K562 (cell line): ENCODE data around the gene GLUL. TPM values are rescaled to one million over a fixed set of nuclear protein-coding genes. Genes with fewer than 3 reads are reported as not detected.

Source experiments
- BACH1 ChIP-seq: fragments of 200-800 bp; sonication (Bioruptor generic); IDR thresholded peaks from 2 replicates; pipeline ENCODE4 v1.6.1; 2016; ENCODE audit warnings: missing genetic modification characterization, missing compliant biosample characterization
- CBFA2T2 ChIP-seq: fragments of 450-650 bp; conservative IDR thresholded peaks from 2 replicates; pipeline ENCODE4 v1.6.1; 2017; ENCODE audit warnings: mild to moderate bottlenecking
- CCAR2 ChIP-seq: fragments of 200-400 bp; formaldehyde crosslinking; IDR thresholded peaks from 2 replicates; pipeline ENCODE4 v1.6.1; 2017; ENCODE audit warnings: mild to moderate bottlenecking, low read depth, low read length
- DNMT1 ChIP-seq: fragments of 450-650 bp; IDR thresholded peaks from 2 replicates; pipeline ENCODE4 v1.6.1; 2016; ENCODE audit warnings: antibody characterized with exemption, mild to moderate bottlenecking
- EGR1 ChIP-seq: fragments of 450-650 bp; conservative IDR thresholded peaks from 2 replicates; pipeline ENCODE4 v1.6.1; 2017; ENCODE audit warnings: mild to moderate bottlenecking
- EP300 ChIP-seq: IDR thresholded peaks from 2 replicates; pipeline ENCODE4 v1.6.1; 2012; ENCODE audit warnings: low read length, improper control_type of control experiment
- ESRRB ChIP-seq: fragments of 250-450 bp; sonication (Bioruptor Pico); IDR thresholded peaks from 2 replicates; pipeline ENCODE4 v1.5.0; 2020; ENCODE audit warnings: mild to moderate bottlenecking, moderate library complexity, borderline replicate concordance
- FOXM1 ChIP-seq, 2 experiments: fragments of 450-650 bp in 1 of 2; sonication (generic) in 1 of 2; formaldehyde crosslinking in 1 of 2; IDR thresholded peaks; 2 replicates each; pipeline versions ENCODE4 v1.6.1 to v1.9.0; 2017 to 2022; ENCODE audit warnings: low read depth in 2 of 2, mild to moderate bottlenecking in 2 of 2, missing genetic modification reagents in 1 of 2, moderate library complexity in 1 of 2
- HDGF ChIP-seq: fragments of 450-650 bp; IDR thresholded peaks from 2 replicates; pipeline ENCODE4 v1.6.1; 2016
- HMG20B ChIP-seq: fragments of 250-450 bp; sonication (Bioruptor Pico); IDR thresholded peaks from 2 replicates; pipeline ENCODE4 v1.5.0; 2021; ENCODE audit warnings: mild to moderate bottlenecking
- IFI16 ChIP-seq: fragments of 250-450 bp; sonication (Bioruptor Pico); IDR thresholded peaks from 2 replicates; pipeline ENCODE4 v2.1.2; 2022; ENCODE audit warnings: mild to moderate bottlenecking, inconsistent platforms
- MCM3 ChIP-seq: fragments of 450-650 bp; IDR thresholded peaks from 2 replicates; pipeline ENCODE4 v1.6.1; 2016
- MIER1 ChIP-seq: fragments of 450-650 bp; IDR thresholded peaks from 2 replicates; pipeline ENCODE4 v1.6.1; 2016; ENCODE audit warnings: antibody characterized with exemption, mild to moderate bottlenecking, low read depth
- MITF ChIP-seq: IDR thresholded peaks from 2 replicates; pipeline ENCODE4 v1.6.1; 2014; ENCODE audit warnings: antibody characterized with exemption
- PPARD ChIP-seq: fragments of 250-450 bp; sonication (Bioruptor Pico); IDR thresholded peaks from 2 replicates; pipeline ENCODE4 v1.8.0; 2022; ENCODE audit warnings: inconsistent platforms, mild to moderate bottlenecking, moderate library complexity
- PREB ChIP-seq: sonication (generic); formaldehyde crosslinking; IDR thresholded peaks from 2 replicates; pipeline ENCODE4 v1.8.1; 2023; ENCODE audit warnings: mild to moderate bottlenecking, missing genetic modification reagents
- SP2 ChIP-seq: IDR thresholded peaks from 2 replicates; pipeline ENCODE4 v1.6.1; 2011; ENCODE audit warnings: mild to moderate bottlenecking, low read depth, low read length, moderate library complexity; ENCODE audit not compliant: poor library complexity, severe bottlenecking; ENCODE audit errors: extremely low read depth
- TRIM24 ChIP-seq, 2 experiments: fragments of 450-650 bp; IDR thresholded peaks; 2 replicates each; pipeline ENCODE4 v1.6.1; 2016
- ZEB2 ChIP-seq: fragments of 450-650 bp; IDR thresholded peaks from 2 replicates; pipeline ENCODE4 v1.6.1; 2016
- ZKSCAN3 ChIP-seq: fragments of 250-450 bp; sonication (Bioruptor Pico); IDR thresholded peaks from 2 replicates; pipeline ENCODE4 v1.4.0; 2020
- ZNF311 ChIP-seq: fragments of 250-450 bp; sonication (Bioruptor Pico); IDR thresholded peaks from 2 replicates; pipeline ENCODE4 v1.4.0; 2020; ENCODE audit warnings: mild to moderate bottlenecking, moderate library complexity
- polyA plus RNA-seq, 8 experiments: library from polyadenylated mRNA; depleted of rRNA in 4 of 8; stranded (reverse) in 5 of 8; unstranded in 3 of 8; fragments of >200 nt; fragmentation: Nextera tagmentation in 2 of 8; fragmentation: Illumina TruSeq in 1 of 8; extraction: Ambion mirVana in 2 of 8; extraction: Trizol in 1 of 8; gene quantifications; 2 replicates each; pipeline versions ENCODE4 v1.2.1 to v1.2.3, GENCODE V29; 2011 to 2014; ENCODE audit warnings: inconsistent platforms in 1 of 8, missing spikeins in 1 of 8
- total RNA-seq, 7 experiments: library from RNA; depleted of rRNA in 6 of 7; stranded (reverse); fragments of >200 nt in 6 of 7; fragmentation: Illumina TruSeq in 2 of 7; extraction: Trizol in 2 of 7; gene quantifications; 2 replicates each; pipeline versions ENCODE4 v1.2.1 to v1.2.3, GENCODE V29; 2011 to 2021; ENCODE audit warnings: low replicate concordance in 1 of 7
- TF ChIP-seq, protein P1 (sequence below): fragments of 250-450 bp; sonication (Bioruptor Pico); IDR thresholded peaks from 2 replicates; pipeline ENCODE4 v1.8.0; 2021; ENCODE audit warnings: borderline replicate concordance, mild to moderate bottlenecking, moderate library complexity; ENCODE audit not compliant: poor library complexity, severe bottlenecking
- TF ChIP-seq, protein P2 (sequence below): fragments of 450-650 bp; formaldehyde crosslinking; conservative IDR thresholded peaks from 2 replicates; pipeline ENCODE4 v1.4.0; 2022; ENCODE audit warnings: mild to moderate bottlenecking, missing genetic modification characterization
- TF ChIP-seq, protein P3 (sequence below): fragments of 250-450 bp; sonication (Bioruptor Pico); IDR thresholded peaks from 2 replicates; pipeline ENCODE4 v1.4.0; 2020; ENCODE audit warnings: borderline replicate concordance

GLUL gene
- total and polyA plus RNA-seq, 9 of the 15 experiments (the other 6 are each of a cell fraction or from before 2014, with no cell fraction given), result 1,088 to 4,222 (median 1,338) TPM

DNA sequence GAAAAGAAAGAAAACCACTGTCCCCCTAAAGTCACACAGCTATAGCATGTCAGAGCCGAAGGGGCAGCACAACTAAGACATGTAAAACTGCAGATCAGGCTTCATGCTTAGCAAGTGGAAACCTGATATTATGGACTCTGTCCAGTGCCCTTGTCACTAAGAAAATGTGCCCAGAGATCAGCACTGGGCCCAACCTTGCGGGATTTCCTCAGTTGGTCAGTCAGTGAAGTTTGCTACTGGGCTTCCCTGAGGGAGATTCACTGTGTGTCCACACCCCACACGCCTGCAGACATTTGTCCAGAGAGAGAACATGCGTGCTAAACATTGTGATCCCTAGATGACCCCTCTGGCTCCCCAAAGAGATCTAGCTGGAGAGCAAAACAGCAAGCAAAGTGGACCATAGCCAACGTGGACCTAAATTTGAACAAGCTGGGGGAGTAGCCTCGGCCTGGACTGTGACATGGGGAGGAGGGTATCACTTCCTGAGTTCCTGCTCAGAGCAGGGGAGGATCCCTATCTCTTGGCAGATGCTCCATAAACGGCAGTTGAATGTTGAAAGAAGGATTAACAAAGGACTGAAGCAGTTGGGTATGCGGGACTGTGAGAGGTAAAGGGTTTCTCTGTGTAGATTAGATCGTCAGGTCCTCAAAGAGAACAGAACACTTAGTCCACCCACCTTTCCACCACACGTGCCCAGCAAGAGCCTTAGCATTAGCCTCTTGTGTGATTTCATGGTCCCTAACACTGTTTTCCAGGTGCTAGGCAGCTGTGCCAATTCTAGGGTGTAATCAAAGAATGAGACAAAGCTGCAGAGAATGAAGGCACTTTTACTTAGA is 53.6 kb downstream of the GLUL start (continued):
- TF ChIP-seq HDGF (no peak), TRIM24 (IDR thresholded peaks at IDR 0.05) (peak; percentile 93 to 96), FOXM1 (IDR thresholded peaks at IDR 0.05; ENCODE audit: low read depth) (peak; percentile 79), FOXM1 (CRISPR knock-in tag; IDR thresholded peaks at IDR 0.05; ENCODE audit: low read depth) (no peak; the same call in 1 of the 2 replicates), MIER1 (no peak), CCAR2 (no peak), IFI16 (CRISPR knock-in tag) (no peak), PREB (CRISPR knock-in tag) (no peak), PPARD (peak; percentile 11; the same call in 1 of the 2 replicates), ZEB2 (peak; percentile 99), MITF (peak; percentile 34; the same call in 1 of the 2 replicates), ESRRB (CRISPR knock-in tag) (no peak), MCM3 (no peak), SP2 (no peak), DNMT1 (no peak), BACH1 (tag) (peak; percentile 59), ZKSCAN3 (no peak), EGR1 (peak; percentile 81), EP300 (peak; percentile 100), CBFA2T2 (peak; percentile 91), ZNF311 (peak; percentile 91), HMG20B (CRISPR knock-in tag) (no peak)
- TF ChIP-seq, protein P1, sequence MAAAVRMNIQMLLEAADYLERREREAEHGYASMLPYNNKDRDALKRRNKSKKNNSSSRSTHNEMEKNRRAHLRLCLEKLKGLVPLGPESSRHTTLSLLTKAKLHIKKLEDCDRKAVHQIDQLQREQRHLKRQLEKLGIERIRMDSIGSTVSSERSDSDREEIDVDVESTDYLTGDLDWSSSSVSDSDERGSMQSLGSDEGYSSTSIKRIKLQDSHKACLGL (CRISPR knock-in tag), result no peak
- TF ChIP-seq, protein P2, sequence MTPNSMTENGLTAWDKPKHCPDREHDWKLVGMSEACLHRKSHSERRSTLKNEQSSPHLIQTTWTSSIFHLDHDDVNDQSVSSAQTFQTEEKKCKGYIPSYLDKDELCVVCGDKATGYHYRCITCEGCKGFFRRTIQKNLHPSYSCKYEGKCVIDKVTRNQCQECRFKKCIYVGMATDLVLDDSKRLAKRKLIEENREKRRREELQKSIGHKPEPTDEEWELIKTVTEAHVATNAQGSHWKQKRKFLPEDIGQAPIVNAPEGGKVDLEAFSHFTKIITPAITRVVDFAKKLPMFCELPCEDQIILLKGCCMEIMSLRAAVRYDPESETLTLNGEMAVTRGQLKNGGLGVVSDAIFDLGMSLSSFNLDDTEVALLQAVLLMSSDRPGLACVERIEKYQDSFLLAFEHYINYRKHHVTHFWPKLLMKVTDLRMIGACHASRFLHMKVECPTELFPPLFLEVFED (CRISPR knock-in tag), result peak; percentile 57
- TF ChIP-seq, protein P3, sequence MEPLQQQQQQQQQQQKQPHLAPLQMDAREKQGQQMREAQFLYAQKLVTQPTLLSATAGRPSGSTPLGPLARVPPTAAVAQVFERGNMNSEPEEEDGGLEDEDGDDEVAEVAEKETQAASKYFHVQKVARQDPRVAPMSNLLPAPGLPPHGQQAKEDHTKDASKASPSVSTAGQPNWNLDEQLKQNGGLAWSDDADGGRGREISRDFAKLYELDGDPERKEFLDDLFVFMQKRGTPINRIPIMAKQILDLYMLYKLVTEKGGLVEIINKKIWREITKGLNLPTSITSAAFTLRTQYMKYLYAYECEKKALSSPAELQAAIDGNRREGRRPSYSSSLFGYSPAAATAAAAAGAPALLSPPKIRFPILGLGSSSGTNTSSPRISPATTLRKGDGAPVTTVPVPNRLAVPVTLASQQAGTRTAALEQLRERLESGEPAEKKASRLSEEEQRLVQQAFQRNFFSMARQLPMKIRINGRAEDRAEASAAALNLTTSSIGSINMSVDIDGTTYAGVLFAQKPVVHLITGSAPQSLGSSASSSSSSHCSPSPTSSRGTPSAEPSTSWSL (CRISPR knock-in tag), result peak; percentile 56; the same call in 1 of the 2 replicates
